H9 (cell line): ENCODE data around the gene RABGAP1L. TPM values are rescaled to one million over a fixed set of nuclear protein-coding genes. Genes with fewer than 3 reads are reported as not detected.

Experiments
- DNase-seq: peaks from one replicate; pipeline ENCODE4 v3.0.0-alpha.2; 2017
- H2AFZ ChIP-seq: one replicate; pipeline ENCODE4 v1.6.1; 2013; ENCODE audit warnings: mild to moderate bottlenecking, low read length, control low read depth, moderate library complexity
- H2AK5ac ChIP-seq: 2 replicates; pipeline ENCODE4 v1.6.1; 2013; ENCODE audit warnings: low read length, control low read depth, mixed read lengths; ENCODE audit not compliant: insufficient read length
- H2BK120ac ChIP-seq: one replicate; pipeline ENCODE4 v1.6.1; 2013; ENCODE audit warnings: low read depth, mild to moderate bottlenecking, low read length, control low read depth, inconsistent platforms; ENCODE audit not compliant: poor library complexity, severe bottlenecking
- H2BK12ac ChIP-seq: 2 replicates; pipeline ENCODE4 v1.6.1; 2013; ENCODE audit warnings: low read length, control low read depth, mixed read lengths, low read depth; ENCODE audit not compliant: insufficient read length
- H2BK15ac ChIP-seq: 2 replicates; pipeline ENCODE4 v1.6.1; 2013; ENCODE audit warnings: low read depth, low read length, control low read depth
- H2BK20ac ChIP-seq: one replicate; pipeline ENCODE4 v1.6.1; 2013; ENCODE audit warnings: low read depth, mild to moderate bottlenecking, low read length, control low read depth, inconsistent platforms; ENCODE audit not compliant: poor library complexity, severe bottlenecking
- H2BK5ac ChIP-seq: 2 replicates; pipeline ENCODE4 v1.6.1; 2013; ENCODE audit warnings: low read length, control low read depth, mixed read lengths; ENCODE audit not compliant: insufficient read length
- H3K14ac ChIP-seq: 2 replicates; pipeline ENCODE4 v1.6.1; 2013; ENCODE audit warnings: low read length, control low read depth; ENCODE audit not compliant: insufficient read depth
- H3K18ac ChIP-seq: 2 replicates; pipeline ENCODE4 v1.6.1; 2013; ENCODE audit warnings: low read depth, mild to moderate bottlenecking, mixed read lengths, low read length, control low read depth; ENCODE audit not compliant: insufficient read length
- H3K23ac ChIP-seq: 2 replicates; pipeline ENCODE4 v1.6.1; 2013; ENCODE audit warnings: low read length, control low read depth, mixed read lengths, low read depth; ENCODE audit not compliant: insufficient read length
- H3K23me2 ChIP-seq: 2 replicates; pipeline ENCODE4 v1.6.1; 2013; ENCODE audit warnings: low read depth, mild to moderate bottlenecking, mixed read lengths, low read length, control low read depth; ENCODE audit not compliant: insufficient read length, poor library complexity, severe bottlenecking
- H3K27ac ChIP-seq: 2 replicates; pipeline ENCODE4 v1.5.1; 2013; ENCODE audit warnings: low read length, control low read depth, mixed read lengths, low read depth; ENCODE audit not compliant: insufficient read length
- H3K27me3 ChIP-seq: 2 replicates; pipeline ENCODE4 v1.6.1; 2013; ENCODE audit warnings: low read length, control low read depth, inconsistent platforms; ENCODE audit not compliant: insufficient read depth
- H3K4ac ChIP-seq: 2 replicates; pipeline ENCODE4 v1.6.1; 2013; ENCODE audit warnings: low read depth, mild to moderate bottlenecking, control low read depth, inconsistent platforms, low read length, moderate library complexity
- H3K4me1 ChIP-seq: 2 replicates; pipeline ENCODE4 v1.6.1; 2013; ENCODE audit warnings: low read length, control low read depth, inconsistent platforms; ENCODE audit not compliant: insufficient read depth
- H3K4me2 ChIP-seq: 2 replicates; pipeline ENCODE4 v1.6.1; 2013; ENCODE audit warnings: low read length, control low read depth, mixed read lengths; ENCODE audit not compliant: insufficient read length, insufficient read depth
- H3K56ac ChIP-seq: 2 replicates; pipeline ENCODE4 v1.6.1; 2013; ENCODE audit warnings: low read depth, mild to moderate bottlenecking, mixed read lengths, low read length, control low read depth; ENCODE audit not compliant: insufficient read length
- H3K79me1 ChIP-seq: 2 replicates; pipeline ENCODE4 v1.6.1; 2013; ENCODE audit warnings: low read depth, mild to moderate bottlenecking, moderate library complexity, low read length, control low read depth, inconsistent platforms; ENCODE audit not compliant: insufficient read depth, poor library complexity, severe bottlenecking
- H3K79me2 ChIP-seq: 2 replicates; pipeline ENCODE4 v1.6.1; 2013; ENCODE audit warnings: low read length, control low read depth, inconsistent platforms; ENCODE audit not compliant: insufficient read depth
- H3K9ac ChIP-seq: 2 replicates; pipeline ENCODE4 v1.6.1; 2013; ENCODE audit warnings: low read length, control low read depth, mixed read lengths; ENCODE audit not compliant: insufficient read length; ENCODE audit errors: extremely low read depth
- H3K9me3 ChIP-seq: one replicate; pipeline ENCODE4 v1.6.1; 2013; ENCODE audit warnings: low read depth, low read length, inconsistent platforms; ENCODE audit not compliant: control insufficient read depth
- H3T11ph ChIP-seq: one replicate; pipeline ENCODE4 v1.6.1; 2013; ENCODE audit warnings: mild to moderate bottlenecking, low read length, control low read depth, inconsistent platforms
- H4K20me1 ChIP-seq: one replicate; pipeline ENCODE4 v1.6.1; 2013; ENCODE audit not compliant: control insufficient read depth, insufficient read length, insufficient read depth
- H4K5ac ChIP-seq: 2 replicates; pipeline ENCODE4 v1.6.1; 2013; ENCODE audit warnings: low read depth, mild to moderate bottlenecking, mixed read lengths, low read length, control low read depth; ENCODE audit not compliant: insufficient read length
- H4K8ac ChIP-seq: replicated peaks from 2 replicates; pipeline ENCODE4 v1.6.1; 2013; ENCODE audit warnings: low read length, control low read depth, mixed read lengths, low read depth; ENCODE audit not compliant: insufficient read length
- H4K91ac ChIP-seq: 2 replicates; pipeline ENCODE4 v1.6.1; 2013; ENCODE audit warnings: low read depth, mild to moderate bottlenecking, moderate library complexity, mixed read lengths, low read length, control low read depth; ENCODE audit not compliant: insufficient read length
- H3K27ac Mint-ChIP-seq, 3 experiments: 2 replicates in 2 of 3; 3 replicates in 1 of 3; pipeline ENCODE4 v1.8.0; 2020 to 2021; ENCODE audit warnings: mixed read lengths in 3 of 3, mild to moderate bottlenecking in 1 of 3, moderate library complexity in 1 of 3
- H3K27me3 Mint-ChIP-seq: 2 replicates; pipeline ENCODE4 v1.8.0; 2021; ENCODE audit warnings: low read depth, mild to moderate bottlenecking, moderate library complexity, mixed read lengths
- H3K36me3 Mint-ChIP-seq, 3 experiments: 2 replicates in 2 of 3; 3 replicates in 1 of 3; pipeline ENCODE4 v1.8.0; 2020 to 2021; ENCODE audit warnings: low read depth in 3 of 3, mixed read lengths in 3 of 3; ENCODE audit not compliant: insufficient read depth in 1 of 3
- H3K4me1 Mint-ChIP-seq, 2 experiments: 2 replicates each; pipeline ENCODE4 v1.8.0; 2020; ENCODE audit warnings: mixed read lengths in 2 of 2
- H3K4me3 Mint-ChIP-seq, 2 experiments: 2 replicates in 1 of 2; 3 replicates in 1 of 2; pipeline ENCODE4 v1.8.0; 2020 to 2021; ENCODE audit warnings: mild to moderate bottlenecking in 2 of 2, mixed read lengths in 2 of 2, moderate library complexity in 1 of 2
- H3K9me3 Mint-ChIP-seq, 2 experiments: 2 replicates in 1 of 2; 3 replicates in 1 of 2; pipeline ENCODE4 v1.8.0; 2020; ENCODE audit warnings: mild to moderate bottlenecking in 2 of 2, mixed read lengths in 2 of 2, moderate library complexity in 1 of 2
- CTCF ChIP-seq: fragments of 200-600 bp; sonication (generic); conservative IDR thresholded peaks from 3 replicates; pipeline ENCODE4 v1.8.0; 2021; ENCODE audit warnings: antibody characterized with exemption, mild to moderate bottlenecking
- WGBS: extraction: QIAGEN DNeasy Blood & Tissue Kit; methylation state at CpG from one replicate; pipeline ENCODE4 v1.1.7; 2013; ENCODE audit warnings: missing lambda C conversion rate, low lambda C conversion rate, mixed read lengths; ENCODE audit not compliant: insufficient read length; ENCODE audit errors: extremely low coverage; 5-methylcytosine and 5-hydroxymethylcytosine counted together
- total RNA-seq: library from RNA; stranded (reverse); gene quantifications from 2 replicates; pipeline ENCODE4 v1.2.1, GENCODE V29; 2021

Gene RABGAP1L
- total RNA-seq, 1 experiment from 2014 or later: 147 TPM

GRCh38 chr1:175033953-175034352, 874.6 kb downstream of the RABGAP1L start:
- Histone ChIP-seq H3K4me2 (no peak overlapping the region), H3K4me1 (peaks cover 5% of the 10 kb centered on the region; the same call in 1 of the 2 replicates), H2BK5ac (no peak overlapping the region), H2BK12ac (no peak overlapping the region), H4K5ac (no peak overlapping the region), H4K91ac (no peak overlapping the region), H3K27me3 (no peaks in the 10 kb centered on the region), H2BK15ac (no peak overlapping the region), H3K27ac (no peak overlapping the region), H3K14ac (no peak overlapping the region), H4K20me1 (no peaks in the 10 kb centered on the region), H3K4ac (no peak overlapping the region), H3K23me2 (no peaks in the 10 kb centered on the region), H3K56ac (no peak overlapping the region), H2BK120ac (no peak overlapping the region), H3K79me1 (no peaks in the 10 kb centered on the region), H3K18ac (no peak overlapping the region), H3K9me3 (no peaks in the 10 kb centered on the region), H2AFZ (no peak overlapping the region), H3K79me2 (no peaks in the 10 kb centered on the region), H2AK5ac (no peak overlapping the region), H3T11ph (no peak overlapping the region), H2BK20ac (no peak overlapping the region), H3K9ac (no peak overlapping the region), H4K8ac (no peak overlapping the region), H3K23ac (no peak overlapping the region)
- Mint-ChIP-seq H3K36me3 (no peaks in the 10 kb centered on the region), H3K4me3 (no peak overlapping the region), H3K27me3 (no peaks in the 10 kb centered on the region), H3K9me3 (no peaks in the 10 kb centered on the region; a peak in 1 of 5 replicates), H3K4me1 (peaks cover 23 to 24% of the 10 kb centered on the region in 2 experiments), H3K27ac (peak overlapping the region in 1 of 3 experiments; percentile 1; a peak in 1 of 7 replicates)
- no peak for TF ChIP-seq CTCF
- no CpG with 5 or more reads among the region's 4 CpGs for WGBS
- no peak for DNase-seq
